HL-60 (cell line): ENCODE measurements around the gene PSMB7.

Experiments used
- GABPA ChIP-seq: IDR thresholded peaks from 2 replicates; pipeline ENCODE4 v1.6.1; 2012; ENCODE audit warnings: low read depth
- POLR2AphosphoS5 ChIP-seq: IDR thresholded peaks from 2 replicates; pipeline ENCODE4 v1.6.1; 2012; ENCODE audit warnings: low read depth
- SPI1 ChIP-seq: IDR thresholded peaks from 2 replicates; pipeline ENCODE4 v1.6.1; 2012; ENCODE audit warnings: low read depth, mild to moderate bottlenecking, borderline replicate concordance
- TF ChIP-seq, protein P1 (sequence below): IDR thresholded peaks from one replicate; pipeline ENCODE4 v1.5.1; 2011; ENCODE audit warnings: low read length, control low read depth, inconsistent platforms; ENCODE audit not compliant: insufficient read depth
- TF ChIP-seq, protein P2 (sequence below): IDR thresholded peaks from 2 replicates; pipeline ENCODE4 v1.6.1; 2012; ENCODE audit warnings: low read depth; ENCODE audit not compliant: insufficient replicate concordance

DNA sequence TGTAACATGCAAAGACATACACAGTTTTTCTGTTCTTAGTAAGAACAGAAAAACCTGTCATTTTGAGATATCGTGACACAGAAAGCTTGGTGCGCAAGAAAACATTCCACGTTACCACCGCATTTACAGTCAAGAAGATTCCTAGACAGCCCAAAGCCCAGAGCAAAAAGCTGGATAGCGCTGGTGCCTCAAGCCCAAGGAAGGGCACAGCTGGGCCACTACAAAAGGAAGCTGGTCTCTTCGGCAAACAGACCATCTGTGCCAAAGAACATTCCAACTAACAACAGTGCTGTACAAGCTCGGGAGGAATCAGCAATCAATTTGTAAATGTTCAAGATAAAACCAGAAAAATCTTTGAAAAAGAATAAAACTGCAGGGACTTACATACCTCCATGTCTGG, 31.0 kb downstream of the PSMB7 start:
- TF ChIP-seq, protein P1, sequence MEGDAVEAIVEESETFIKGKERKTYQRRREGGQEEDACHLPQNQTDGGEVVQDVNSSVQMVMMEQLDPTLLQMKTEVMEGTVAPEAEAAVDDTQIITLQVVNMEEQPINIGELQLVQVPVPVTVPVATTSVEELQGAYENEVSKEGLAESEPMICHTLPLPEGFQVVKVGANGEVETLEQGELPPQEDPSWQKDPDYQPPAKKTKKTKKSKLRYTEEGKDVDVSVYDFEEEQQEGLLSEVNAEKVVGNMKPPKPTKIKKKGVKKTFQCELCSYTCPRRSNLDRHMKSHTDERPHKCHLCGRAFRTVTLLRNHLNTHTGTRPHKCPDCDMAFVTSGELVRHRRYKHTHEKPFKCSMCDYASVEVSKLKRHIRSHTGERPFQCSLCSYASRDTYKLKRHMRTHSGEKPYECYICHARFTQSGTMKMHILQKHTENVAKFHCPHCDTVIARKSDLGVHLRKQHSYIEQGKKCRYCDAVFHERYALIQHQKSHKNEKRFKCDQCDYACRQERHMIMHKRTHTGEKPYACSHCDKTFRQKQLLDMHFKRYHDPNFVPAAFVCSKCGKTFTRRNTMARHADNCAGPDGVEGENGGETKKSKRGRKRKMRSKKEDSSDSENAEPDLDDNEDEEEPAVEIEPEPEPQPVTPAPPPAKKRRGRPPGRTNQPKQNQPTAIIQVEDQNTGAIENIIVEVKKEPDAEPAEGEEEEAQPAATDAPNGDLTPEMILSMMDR, result no peak
- TF ChIP-seq GABPA (no peak), POLR2AphosphoS5 (0 out of 2 replicates have a peak, but pooled peaks have one; percentile 5), SPI1 (no peak)
- TF ChIP-seq, protein P2, sequence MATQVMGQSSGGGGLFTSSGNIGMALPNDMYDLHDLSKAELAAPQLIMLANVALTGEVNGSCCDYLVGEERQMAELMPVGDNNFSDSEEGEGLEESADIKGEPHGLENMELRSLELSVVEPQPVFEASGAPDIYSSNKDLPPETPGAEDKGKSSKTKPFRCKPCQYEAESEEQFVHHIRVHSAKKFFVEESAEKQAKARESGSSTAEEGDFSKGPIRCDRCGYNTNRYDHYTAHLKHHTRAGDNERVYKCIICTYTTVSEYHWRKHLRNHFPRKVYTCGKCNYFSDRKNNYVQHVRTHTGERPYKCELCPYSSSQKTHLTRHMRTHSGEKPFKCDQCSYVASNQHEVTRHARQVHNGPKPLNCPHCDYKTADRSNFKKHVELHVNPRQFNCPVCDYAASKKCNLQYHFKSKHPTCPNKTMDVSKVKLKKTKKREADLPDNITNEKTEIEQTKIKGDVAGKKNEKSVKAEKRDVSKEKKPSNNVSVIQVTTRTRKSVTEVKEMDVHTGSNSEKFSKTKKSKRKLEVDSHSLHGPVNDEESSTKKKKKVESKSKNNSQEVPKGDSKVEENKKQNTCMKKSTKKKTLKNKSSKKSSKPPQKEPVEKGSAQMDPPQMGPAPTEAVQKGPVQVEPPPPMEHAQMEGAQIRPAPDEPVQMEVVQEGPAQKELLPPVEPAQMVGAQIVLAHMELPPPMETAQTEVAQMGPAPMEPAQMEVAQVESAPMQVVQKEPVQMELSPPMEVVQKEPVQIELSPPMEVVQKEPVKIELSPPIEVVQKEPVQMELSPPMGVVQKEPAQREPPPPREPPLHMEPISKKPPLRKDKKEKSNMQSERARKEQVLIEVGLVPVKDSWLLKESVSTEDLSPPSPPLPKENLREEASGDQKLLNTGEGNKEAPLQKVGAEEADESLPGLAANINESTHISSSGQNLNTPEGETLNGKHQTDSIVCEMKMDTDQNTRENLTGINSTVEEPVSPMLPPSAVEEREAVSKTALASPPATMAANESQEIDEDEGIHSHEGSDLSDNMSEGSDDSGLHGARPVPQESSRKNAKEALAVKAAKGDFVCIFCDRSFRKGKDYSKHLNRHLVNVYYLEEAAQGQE, result peak; percentile 24
